Prostate gland (tissue), 2 donors: ENCODE data around the gene RNF26.

Experiments
- POLR2A ChIP-seq: fragments of 450-650 bp; IDR thresholded peaks from one replicate; pipeline ENCODE4 v1.6.1; 2016; ENCODE audit warnings: antibody characterized with exemption, mild to moderate bottlenecking
- POLR2AphosphoS5 ChIP-seq: sonication (generic); formaldehyde crosslinking; IDR thresholded peaks from one replicate; pipeline ENCODE4 v1.6.1; 2017; ENCODE audit warnings: antibody characterized with exemption
- TF ChIP-seq, protein P1 (sequence below), 4 experiments: fragments of 200-600 bp in 2 of 4; fragments of 450-650 bp in 2 of 4; sonication (generic) in 2 of 4; IDR thresholded peaks; 1 replicate in 3 of 4; 2 replicates in 1 of 4; pipeline ENCODE4 v1.5.1; 2016 to 2019; ENCODE audit warnings: antibody characterized with exemption in 4 of 4, mild to moderate bottlenecking in 2 of 4, moderate library complexity in 2 of 4

DNA sequence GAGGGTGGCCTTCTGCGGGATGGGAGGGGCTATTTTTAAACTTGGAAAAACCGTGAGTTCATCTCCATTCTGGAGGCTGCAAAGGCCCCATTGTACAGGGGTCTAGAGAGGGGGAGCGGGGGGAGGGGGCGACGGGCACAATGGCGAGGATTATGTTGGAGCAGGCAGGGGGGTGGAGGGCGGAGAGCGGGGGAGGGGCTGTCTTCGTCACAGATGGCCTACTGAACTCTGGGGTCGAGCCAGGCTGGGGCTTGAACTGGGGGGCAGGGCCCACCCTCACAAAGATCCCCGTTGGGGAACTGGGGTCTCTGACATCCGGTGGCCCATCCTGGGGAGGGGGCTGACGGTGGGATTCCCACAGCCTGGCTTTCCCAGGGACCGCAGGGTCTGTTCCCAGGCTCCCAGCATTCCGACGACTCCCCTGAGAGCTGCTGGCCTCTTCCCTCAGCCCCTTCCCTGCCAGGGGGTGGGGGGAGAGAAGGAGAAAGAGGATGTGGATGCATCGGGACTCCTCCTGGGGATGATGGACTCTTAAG lies 14.0 kb upstream of the RNF26 start:
- TF ChIP-seq, protein P1, sequence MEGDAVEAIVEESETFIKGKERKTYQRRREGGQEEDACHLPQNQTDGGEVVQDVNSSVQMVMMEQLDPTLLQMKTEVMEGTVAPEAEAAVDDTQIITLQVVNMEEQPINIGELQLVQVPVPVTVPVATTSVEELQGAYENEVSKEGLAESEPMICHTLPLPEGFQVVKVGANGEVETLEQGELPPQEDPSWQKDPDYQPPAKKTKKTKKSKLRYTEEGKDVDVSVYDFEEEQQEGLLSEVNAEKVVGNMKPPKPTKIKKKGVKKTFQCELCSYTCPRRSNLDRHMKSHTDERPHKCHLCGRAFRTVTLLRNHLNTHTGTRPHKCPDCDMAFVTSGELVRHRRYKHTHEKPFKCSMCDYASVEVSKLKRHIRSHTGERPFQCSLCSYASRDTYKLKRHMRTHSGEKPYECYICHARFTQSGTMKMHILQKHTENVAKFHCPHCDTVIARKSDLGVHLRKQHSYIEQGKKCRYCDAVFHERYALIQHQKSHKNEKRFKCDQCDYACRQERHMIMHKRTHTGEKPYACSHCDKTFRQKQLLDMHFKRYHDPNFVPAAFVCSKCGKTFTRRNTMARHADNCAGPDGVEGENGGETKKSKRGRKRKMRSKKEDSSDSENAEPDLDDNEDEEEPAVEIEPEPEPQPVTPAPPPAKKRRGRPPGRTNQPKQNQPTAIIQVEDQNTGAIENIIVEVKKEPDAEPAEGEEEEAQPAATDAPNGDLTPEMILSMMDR (IDR thresholded peaks at IDR 0.05) = no peak
- TF ChIP-seq POLR2A (no peak), POLR2AphosphoS5 (no peak)
